Measurements from ENCODE around the gene SMYD3. TPM values are rescaled to one million over a fixed set of nuclear protein-coding genes. Genes with fewer than 3 reads are reported as not detected.

SMYD3 gene
- total and polyA plus RNA-seq, 9 of the 15 experiments (the other 6 are each of a cell fraction or from before 2014, with no cell fraction given), result 128 to 440 (median 197) TPM

DNA sequence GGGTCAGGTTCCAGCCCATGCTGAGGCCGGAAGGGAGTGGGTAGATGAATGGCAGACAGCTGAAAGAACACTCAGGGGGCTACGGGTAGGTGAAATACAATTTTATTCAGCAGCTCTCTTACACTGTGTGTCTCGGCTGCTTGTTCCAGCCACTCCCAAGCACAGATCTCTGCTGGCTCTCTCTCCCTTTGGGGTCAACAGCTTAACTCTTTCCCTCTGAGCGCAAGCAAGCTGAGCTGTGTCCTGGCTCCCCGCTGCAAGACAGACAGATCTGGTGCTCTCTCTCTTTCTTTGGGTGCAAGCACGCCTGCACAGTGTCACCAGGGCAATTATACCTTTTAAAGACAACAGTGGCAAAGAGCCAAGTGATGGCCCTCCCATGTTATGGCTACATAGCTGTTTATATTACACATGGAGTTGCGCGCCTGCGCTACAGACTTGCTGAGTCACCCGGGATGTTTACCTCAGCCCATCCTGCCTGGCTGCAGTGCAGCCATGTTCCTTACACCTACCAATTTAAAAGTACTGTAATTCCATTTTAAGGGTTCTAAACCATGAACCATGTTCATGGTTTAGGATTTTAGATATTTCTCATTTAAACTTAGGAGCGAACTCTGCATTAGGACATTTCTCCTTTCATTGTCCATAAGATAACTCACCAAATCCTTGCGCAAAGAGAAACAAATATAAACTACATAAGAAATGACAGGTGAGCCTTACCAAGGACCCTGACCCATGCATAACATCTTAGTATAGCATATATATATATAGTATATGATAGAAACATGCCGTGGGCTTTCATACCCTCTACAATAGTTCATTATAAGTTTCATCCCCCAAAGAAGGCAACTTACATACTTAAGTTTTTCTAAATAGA is 396.5 kb downstream of the SMYD3 start (continued):
- TF ChIP-seq, protein P1, sequence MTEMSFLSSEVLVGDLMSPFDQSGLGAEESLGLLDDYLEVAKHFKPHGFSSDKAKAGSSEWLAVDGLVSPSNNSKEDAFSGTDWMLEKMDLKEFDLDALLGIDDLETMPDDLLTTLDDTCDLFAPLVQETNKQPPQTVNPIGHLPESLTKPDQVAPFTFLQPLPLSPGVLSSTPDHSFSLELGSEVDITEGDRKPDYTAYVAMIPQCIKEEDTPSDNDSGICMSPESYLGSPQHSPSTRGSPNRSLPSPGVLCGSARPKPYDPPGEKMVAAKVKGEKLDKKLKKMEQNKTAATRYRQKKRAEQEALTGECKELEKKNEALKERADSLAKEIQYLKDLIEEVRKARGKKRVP (CRISPR knock-in tag; IDR thresholded peaks at IDR 0.05), result peak; percentile 98
- TF ChIP-seq HDAC2 (IDR thresholded peaks at IDR 0.05), result peak; percentile 89
- peak; percentile 100 for TF ChIP-seq ZNF644 (tag; IDR thresholded peaks at IDR 0.05; ENCODE audit: low read depth)
- TF ChIP-seq CEBPB (tag; IDR thresholded peaks at IDR 0.05), result peak; percentile 83
- TF ChIP-seq ARNT (IDR thresholded peaks at IDR 0.05), result 0 out of 4 replicates have a peak, but pooled peaks of 1 of the 2 experiments have one; percentile 67
- TF ChIP-seq, protein P2, sequence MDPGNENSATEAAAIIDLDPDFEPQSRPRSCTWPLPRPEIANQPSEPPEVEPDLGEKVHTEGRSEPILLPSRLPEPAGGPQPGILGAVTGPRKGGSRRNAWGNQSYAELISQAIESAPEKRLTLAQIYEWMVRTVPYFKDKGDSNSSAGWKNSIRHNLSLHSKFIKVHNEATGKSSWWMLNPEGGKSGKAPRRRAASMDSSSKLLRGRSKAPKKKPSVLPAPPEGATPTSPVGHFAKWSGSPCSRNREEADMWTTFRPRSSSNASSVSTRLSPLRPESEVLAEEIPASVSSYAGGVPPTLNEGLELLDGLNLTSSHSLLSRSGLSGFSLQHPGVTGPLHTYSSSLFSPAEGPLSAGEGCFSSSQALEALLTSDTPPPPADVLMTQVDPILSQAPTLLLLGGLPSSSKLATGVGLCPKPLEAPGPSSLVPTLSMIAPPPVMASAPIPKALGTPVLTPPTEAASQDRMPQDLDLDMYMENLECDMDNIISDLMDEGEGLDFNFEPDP (CRISPR knock-in tag; IDR thresholded peaks at IDR 0.05), result peak; percentile 95
- TF ChIP-seq HMG20A (CRISPR knock-in tag; conservative IDR thresholded peaks at IDR 0.05), result 0 out of 2 replicates have a peak, but pooled peaks have one; percentile 50
- TF ChIP-seq CCAR2 (IDR thresholded peaks at IDR 0.05; ENCODE audit: low read depth, low read length), result no peak
- TF ChIP-seq, protein P3, sequence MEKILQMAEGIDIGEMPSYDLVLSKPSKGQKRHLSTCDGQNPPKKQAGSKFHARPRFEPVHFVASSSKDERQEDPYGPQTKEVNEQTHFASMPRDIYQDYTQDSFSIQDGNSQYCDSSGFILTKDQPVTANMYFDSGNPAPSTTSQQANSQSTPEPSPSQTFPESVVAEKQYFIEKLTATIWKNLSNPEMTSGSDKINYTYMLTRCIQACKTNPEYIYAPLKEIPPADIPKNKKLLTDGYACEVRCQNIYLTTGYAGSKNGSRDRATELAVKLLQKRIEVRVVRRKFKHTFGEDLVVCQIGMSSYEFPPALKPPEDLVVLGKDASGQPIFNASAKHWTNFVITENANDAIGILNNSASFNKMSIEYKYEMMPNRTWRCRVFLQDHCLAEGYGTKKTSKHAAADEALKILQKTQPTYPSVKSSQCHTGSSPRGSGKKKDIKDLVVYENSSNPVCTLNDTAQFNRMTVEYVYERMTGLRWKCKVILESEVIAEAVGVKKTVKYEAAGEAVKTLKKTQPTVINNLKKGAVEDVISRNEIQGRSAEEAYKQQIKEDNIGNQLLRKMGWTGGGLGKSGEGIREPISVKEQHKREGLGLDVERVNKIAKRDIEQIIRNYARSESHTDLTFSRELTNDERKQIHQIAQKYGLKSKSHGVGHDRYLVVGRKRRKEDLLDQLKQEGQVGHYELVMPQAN (IDR thresholded peaks at IDR 0.05; ENCODE audit: borderline replicate concordance), result no peak
- TF ChIP-seq, protein P4, sequence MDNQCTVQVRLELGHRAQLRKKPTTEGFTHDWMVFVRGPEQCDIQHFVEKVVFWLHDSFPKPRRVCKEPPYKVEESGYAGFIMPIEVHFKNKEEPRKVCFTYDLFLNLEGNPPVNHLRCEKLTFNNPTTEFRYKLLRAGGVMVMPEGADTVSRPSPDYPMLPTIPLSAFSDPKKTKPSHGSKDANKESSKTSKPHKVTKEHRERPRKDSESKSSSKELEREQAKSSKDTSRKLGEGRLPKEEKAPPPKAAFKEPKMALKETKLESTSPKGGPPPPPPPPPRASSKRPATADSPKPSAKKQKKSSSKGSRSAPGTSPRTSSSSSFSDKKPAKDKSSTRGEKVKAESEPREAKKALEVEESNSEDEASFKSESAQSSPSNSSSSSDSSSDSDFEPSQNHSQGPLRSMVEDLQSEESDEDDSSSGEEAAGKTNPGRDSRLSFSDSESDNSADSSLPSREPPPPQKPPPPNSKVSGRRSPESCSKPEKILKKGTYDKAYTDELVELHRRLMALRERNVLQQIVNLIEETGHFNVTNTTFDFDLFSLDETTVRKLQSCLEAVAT (IDR thresholded peaks at IDR 0.05), result 0 out of 4 replicates have a peak, but pooled peaks of 1 of the 2 experiments have one; percentile 37
- TF ChIP-seq, protein P5, sequence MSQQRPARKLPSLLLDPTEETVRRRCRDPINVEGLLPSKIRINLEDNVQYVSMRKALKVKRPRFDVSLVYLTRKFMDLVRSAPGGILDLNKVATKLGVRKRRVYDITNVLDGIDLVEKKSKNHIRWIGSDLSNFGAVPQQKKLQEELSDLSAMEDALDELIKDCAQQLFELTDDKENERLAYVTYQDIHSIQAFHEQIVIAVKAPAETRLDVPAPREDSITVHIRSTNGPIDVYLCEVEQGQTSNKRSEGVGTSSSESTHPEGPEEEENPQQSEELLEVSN (IDR thresholded peaks at IDR 0.05; ENCODE audit: borderline replicate concordance in 1 of 2, extremely low read depth in 1 of 2, insufficient read depth in 1 of 2, insufficient read length in 1 of 2, low read depth in 1 of 2, low read length in 1 of 2, poor library complexity in 1 of 2, severe bottlenecking in 1 of 2), result no peak
- TF ChIP-seq, protein P6, sequence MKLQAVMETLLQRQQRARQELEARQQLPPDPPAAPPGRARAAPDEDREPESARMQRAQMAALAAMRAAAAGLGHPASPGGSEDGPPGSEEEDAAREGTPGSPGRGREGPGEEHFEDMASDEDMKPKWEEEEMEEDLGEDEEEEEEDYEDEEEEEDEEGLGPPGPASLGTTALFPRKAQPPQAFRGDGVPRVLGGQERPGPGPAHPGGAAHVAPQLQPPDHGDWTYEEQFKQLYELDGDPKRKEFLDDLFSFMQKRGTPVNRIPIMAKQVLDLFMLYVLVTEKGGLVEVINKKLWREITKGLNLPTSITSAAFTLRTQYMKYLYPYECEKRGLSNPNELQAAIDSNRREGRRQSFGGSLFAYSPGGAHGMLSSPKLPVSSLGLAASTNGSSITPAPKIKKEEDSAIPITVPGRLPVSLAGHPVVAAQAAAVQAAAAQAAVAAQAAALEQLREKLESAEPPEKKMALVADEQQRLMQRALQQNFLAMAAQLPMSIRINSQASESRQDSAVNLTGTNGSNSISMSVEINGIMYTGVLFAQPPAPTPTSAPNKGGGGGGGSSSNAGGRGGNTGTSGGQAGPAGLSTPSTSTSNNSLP (IDR thresholded peaks at IDR 0.05; ENCODE audit: borderline replicate concordance, low read depth, low read length), result 0 out of 2 replicates have a peak, but pooled peaks have one; percentile 33
- no peak for TF ChIP-seq PRMT5 (CRISPR knock-in tag; IDR thresholded peaks at IDR 0.05)
- TF ChIP-seq MAFK (IDR thresholded peaks at IDR 0.05; ENCODE audit: low read length), result peak; percentile 95
- TF ChIP-seq NFXL1 (CRISPR knock-in tag; IDR thresholded peaks at IDR 0.05), result peak; percentile 97

All from K562 (cell line).